ENCODE results near the gene ZC2HC1C. TPM values are rescaled to one million over a fixed set of nuclear protein-coding genes. Genes with fewer than 3 reads are reported as not detected.

The ZC2HC1C gene
- total and polyA plus RNA-seq, 2 of the 13 experiments (the other 11 are each of a cell fraction or from before 2014, with no cell fraction given), result 3.3 to 3.5 TPM

DNA sequence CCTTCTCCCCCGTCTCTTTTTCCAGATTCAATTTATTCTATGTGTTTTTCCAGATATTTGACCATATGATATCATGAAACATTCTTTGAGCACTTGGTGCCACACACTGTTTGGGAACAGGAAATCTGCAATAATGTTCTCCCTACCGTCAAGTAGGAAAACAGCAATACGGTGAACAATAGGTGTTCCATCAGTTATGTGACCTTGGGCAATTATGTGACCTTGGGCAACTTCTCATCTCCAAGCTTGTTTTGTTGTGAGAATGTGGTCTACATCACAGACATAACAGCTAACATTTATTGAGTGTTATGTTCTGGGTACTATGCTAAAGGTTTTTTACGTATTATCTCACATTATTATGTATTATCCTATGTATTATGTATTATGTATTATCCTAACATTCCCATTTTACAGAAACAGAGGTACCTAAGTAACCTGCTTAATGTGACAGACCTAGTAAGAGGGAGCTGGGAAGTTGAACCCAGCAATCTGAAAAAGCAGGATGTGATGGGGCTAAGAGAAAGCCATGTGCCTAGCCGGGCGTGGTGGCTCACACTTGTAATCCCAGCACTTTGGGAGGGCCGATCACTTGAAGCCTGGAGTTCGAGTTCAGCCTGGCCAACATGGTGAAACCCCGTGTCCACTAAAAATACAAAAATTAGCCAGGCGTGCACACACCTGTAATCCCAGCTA, 58.6 kb downstream of the ZC2HC1C start (continued):
- TF ChIP-seq, protein P1, sequence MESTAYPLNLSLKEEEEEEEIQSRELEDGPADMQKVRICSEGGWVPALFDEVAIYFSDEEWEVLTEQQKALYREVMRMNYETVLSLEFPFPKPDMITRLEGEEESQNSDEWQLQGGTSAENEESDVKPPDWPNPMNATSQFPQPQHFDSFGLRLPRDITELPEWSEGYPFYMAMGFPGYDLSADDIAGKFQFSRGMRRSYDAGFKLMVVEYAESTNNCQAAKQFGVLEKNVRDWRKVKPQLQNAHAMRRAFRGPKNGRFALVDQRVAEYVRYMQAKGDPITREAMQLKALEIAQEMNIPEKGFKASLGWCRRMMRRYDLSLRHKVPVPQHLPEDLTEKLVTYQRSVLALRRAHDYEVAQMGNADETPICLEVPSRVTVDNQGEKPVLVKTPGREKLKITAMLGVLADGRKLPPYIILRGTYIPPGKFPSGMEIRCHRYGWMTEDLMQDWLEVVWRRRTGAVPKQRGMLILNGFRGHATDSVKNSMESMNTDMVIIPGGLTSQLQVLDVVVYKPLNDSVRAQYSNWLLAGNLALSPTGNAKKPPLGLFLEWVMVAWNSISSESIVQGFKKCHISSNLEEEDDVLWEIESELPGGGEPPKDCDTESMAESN (CRISPR knock-in tag; conservative IDR thresholded peaks at IDR 0.05), result no peak
- no peak for TF ChIP-seq KLF11 (CRISPR knock-in tag; IDR thresholded peaks at IDR 0.05)
- TF ChIP-seq, protein P2, sequence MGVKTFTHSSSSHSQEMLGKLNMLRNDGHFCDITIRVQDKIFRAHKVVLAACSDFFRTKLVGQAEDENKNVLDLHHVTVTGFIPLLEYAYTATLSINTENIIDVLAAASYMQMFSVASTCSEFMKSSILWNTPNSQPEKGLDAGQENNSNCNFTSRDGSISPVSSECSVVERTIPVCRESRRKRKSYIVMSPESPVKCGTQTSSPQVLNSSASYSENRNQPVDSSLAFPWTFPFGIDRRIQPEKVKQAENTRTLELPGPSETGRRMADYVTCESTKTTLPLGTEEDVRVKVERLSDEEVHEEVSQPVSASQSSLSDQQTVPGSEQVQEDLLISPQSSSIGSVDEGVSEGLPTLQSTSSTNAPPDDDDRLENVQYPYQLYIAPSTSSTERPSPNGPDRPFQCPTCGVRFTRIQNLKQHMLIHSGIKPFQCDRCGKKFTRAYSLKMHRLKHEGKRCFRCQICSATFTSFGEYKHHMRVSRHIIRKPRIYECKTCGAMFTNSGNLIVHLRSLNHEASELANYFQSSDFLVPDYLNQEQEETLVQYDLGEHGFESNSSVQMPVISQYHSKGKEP (CRISPR knock-in tag; IDR thresholded peaks at IDR 0.05), result no peak
- TF ChIP-seq, protein P3, sequence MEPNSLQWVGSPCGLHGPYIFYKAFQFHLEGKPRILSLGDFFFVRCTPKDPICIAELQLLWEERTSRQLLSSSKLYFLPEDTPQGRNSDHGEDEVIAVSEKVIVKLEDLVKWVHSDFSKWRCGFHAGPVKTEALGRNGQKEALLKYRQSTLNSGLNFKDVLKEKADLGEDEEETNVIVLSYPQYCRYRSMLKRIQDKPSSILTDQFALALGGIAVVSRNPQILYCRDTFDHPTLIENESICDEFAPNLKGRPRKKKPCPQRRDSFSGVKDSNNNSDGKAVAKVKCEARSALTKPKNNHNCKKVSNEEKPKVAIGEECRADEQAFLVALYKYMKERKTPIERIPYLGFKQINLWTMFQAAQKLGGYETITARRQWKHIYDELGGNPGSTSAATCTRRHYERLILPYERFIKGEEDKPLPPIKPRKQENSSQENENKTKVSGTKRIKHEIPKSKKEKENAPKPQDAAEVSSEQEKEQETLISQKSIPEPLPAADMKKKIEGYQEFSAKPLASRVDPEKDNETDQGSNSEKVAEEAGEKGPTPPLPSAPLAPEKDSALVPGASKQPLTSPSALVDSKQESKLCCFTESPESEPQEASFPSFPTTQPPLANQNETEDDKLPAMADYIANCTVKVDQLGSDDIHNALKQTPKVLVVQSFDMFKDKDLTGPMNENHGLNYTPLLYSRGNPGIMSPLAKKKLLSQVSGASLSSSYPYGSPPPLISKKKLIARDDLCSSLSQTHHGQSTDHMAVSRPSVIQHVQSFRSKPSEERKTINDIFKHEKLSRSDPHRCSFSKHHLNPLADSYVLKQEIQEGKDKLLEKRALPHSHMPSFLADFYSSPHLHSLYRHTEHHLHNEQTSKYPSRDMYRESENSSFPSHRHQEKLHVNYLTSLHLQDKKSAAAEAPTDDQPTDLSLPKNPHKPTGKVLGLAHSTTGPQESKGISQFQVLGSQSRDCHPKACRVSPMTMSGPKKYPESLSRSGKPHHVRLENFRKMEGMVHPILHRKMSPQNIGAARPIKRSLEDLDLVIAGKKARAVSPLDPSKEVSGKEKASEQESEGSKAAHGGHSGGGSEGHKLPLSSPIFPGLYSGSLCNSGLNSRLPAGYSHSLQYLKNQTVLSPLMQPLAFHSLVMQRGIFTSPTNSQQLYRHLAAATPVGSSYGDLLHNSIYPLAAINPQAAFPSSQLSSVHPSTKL (CRISPR knock-in tag; IDR thresholded peaks at IDR 0.05), result peak; percentile 27; the same call in 1 of the 2 replicates
- peak in 1 of 2 experiments; percentile 50; a peak in 1 of 4 replicates for TF ChIP-seq POLR2A (IDR thresholded peaks at IDR 0.05; ENCODE audit: insufficient read depth in 1 of 2, low read depth in 2 of 2, low read length in 2 of 2)
- TF ChIP-seq, protein P4, sequence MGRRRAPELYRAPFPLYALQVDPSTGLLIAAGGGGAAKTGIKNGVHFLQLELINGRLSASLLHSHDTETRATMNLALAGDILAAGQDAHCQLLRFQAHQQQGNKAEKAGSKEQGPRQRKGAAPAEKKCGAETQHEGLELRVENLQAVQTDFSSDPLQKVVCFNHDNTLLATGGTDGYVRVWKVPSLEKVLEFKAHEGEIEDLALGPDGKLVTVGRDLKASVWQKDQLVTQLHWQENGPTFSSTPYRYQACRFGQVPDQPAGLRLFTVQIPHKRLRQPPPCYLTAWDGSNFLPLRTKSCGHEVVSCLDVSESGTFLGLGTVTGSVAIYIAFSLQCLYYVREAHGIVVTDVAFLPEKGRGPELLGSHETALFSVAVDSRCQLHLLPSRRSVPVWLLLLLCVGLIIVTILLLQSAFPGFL (CRISPR knock-in tag; IDR thresholded peaks at IDR 0.05), result no peak
- no peak for TF ChIP-seq ATM (IDR thresholded peaks at IDR 0.05; ENCODE audit: borderline replicate concordance)
- no peak for TF ChIP-seq THRA (CRISPR knock-in tag; IDR thresholded peaks at IDR 0.05; ENCODE audit: borderline replicate concordance)
- TF ChIP-seq ZMYM4 (CRISPR knock-in tag; IDR thresholded peaks at IDR 0.05), result no peak
- TF ChIP-seq HOXA3 (CRISPR knock-in tag; IDR thresholded peaks at IDR 0.05), result no peak
- no peak for TF ChIP-seq PBX3 (CRISPR knock-in tag; IDR thresholded peaks at IDR 0.05; ENCODE audit: borderline replicate concordance)
- TF ChIP-seq ESRRA (CRISPR knock-in tag; IDR thresholded peaks at IDR 0.05; ENCODE audit: low read depth), result peak; percentile 70
- no peak for TF ChIP-seq NR3C1 (CRISPR knock-in tag; IDR thresholded peaks at IDR 0.05)
- TF ChIP-seq RFX1 (IDR thresholded peaks at IDR 0.05), result no peak
- no peak for TF ChIP-seq ZNF451 (CRISPR knock-in tag; IDR thresholded peaks at IDR 0.05)
- no peak for TF ChIP-seq ATF2 (CRISPR knock-in tag; IDR thresholded peaks at IDR 0.05)
- TF ChIP-seq KLF9 (CRISPR knock-in tag; IDR thresholded peaks at IDR 0.05; ENCODE audit: low read depth), result no peak
